PC-9 (cell line): ENCODE results near the gene KCNK5.

Experiments used
- EZH2 ChIP-seq: fragments of 200-600 bp; sonication (generic); IDR thresholded peaks from 2 replicates; pipeline ENCODE4 v1.8.0; 2017; ENCODE audit warnings: antibody characterized with exemption, low read depth
- TF ChIP-seq, protein P1 (sequence below): fragments of 200-600 bp; sonication (generic); conservative IDR thresholded peaks from 2 replicates; pipeline ENCODE4 v1.6.1; 2017; ENCODE audit warnings: mixed run types, antibody characterized with exemption, mild to moderate bottlenecking, moderate library complexity

DNA sequence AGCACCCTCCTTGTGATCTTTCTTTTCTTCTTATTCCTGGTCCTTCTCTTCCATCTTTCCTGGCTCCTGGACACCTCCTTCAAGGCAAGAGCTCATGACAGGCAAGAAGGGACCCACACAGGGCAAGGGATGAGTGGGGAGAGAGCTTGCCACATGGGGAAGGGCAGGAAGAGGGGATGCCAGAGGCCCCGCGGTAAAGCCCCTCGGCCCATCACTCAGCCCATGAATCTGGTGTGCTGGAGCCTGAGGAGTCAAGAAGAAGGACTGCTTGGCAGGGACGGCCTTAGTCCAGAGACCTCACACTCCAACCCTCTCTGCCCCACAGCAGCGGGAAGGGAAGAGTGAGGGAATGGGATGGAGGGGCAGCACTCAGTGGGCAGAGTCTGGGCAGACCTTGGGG lies 62.0 kb downstream of the KCNK5 start:
- TF ChIP-seq, protein P1, sequence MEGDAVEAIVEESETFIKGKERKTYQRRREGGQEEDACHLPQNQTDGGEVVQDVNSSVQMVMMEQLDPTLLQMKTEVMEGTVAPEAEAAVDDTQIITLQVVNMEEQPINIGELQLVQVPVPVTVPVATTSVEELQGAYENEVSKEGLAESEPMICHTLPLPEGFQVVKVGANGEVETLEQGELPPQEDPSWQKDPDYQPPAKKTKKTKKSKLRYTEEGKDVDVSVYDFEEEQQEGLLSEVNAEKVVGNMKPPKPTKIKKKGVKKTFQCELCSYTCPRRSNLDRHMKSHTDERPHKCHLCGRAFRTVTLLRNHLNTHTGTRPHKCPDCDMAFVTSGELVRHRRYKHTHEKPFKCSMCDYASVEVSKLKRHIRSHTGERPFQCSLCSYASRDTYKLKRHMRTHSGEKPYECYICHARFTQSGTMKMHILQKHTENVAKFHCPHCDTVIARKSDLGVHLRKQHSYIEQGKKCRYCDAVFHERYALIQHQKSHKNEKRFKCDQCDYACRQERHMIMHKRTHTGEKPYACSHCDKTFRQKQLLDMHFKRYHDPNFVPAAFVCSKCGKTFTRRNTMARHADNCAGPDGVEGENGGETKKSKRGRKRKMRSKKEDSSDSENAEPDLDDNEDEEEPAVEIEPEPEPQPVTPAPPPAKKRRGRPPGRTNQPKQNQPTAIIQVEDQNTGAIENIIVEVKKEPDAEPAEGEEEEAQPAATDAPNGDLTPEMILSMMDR = no peak
- TF ChIP-seq EZH2 = no peak
